GM19463 (cell line): ENCODE data around the gene RALA.
"Not testable (repeated sequence)": the region's sequence is repeated elsewhere in the genome, so short reads cannot be mapped to it uniquely, and the experiment has no call there.

Experiments used
- ATAC-seq: cut with Tn5 transposase; IDR thresholded peaks from one replicate; pipeline ENCODE4 v1.9.1; 2021; ENCODE audit warnings: mild to moderate bottlenecking, moderate library complexity; ENCODE audit not compliant: unreplicated experiment

RALA gene

DNA sequence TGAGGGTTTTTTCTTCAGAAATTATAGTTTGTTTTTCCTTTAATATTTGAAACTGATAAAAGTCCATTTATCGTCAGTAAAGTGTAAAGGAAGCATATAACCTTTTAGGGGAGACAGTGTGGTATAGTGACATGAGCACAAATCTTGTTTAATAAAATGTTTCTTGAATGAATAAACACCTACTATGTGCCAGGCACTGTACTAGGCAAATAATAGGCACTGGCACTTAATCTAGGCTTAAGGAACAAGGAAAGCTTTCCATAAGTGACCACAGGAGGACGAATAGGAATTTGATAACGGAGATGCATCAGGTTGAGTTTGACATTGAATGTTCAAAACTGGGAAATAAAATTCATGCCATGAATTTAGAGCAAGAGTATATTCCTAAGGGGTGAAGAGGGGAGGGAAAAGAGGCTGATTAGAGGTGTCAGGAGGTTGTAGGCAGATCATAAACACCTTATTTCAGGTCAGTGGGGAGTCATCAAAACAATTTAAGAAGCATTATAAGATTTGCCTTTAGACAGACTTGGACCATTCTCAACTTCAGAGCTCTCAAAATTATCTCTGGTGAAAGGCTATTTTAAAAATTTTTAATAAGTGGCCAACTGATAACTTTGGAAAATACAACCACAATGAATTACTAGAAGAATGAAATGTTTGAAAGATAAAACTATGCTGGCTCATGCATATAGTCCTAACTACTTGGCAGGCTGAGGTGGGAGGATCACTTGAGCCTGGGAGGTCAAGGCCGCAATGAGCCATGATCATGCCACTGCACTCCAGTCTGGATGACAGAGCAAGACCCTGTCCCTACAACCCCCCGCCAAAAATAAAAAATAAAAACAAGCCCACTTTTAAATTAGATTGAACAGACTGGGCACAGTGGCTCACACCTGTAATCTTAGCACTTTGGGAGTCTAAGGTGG lies 22.4 kb downstream of the RALA start:
- ATAC-seq: no peak

DNA sequence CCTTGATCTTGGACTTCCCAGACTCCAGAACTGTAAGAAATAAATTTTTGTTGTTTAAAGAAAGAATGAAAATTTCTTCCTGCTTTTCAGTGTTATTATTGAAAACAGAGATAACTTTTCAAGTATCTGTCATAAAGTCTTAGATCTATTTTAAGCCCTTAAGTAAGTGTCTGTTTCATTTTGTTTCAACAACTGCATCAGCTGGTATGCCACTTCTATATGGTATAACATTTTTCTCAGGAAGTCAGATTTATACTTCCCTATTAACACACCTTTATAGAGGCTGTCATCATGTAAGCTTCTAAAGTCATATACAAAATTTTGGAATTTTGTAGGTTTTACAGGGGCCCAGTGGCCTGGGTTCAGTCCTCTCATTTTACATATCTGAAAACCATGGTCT lies 24.4 kb downstream of the RALA start:
- no peak for ATAC-seq

DNA sequence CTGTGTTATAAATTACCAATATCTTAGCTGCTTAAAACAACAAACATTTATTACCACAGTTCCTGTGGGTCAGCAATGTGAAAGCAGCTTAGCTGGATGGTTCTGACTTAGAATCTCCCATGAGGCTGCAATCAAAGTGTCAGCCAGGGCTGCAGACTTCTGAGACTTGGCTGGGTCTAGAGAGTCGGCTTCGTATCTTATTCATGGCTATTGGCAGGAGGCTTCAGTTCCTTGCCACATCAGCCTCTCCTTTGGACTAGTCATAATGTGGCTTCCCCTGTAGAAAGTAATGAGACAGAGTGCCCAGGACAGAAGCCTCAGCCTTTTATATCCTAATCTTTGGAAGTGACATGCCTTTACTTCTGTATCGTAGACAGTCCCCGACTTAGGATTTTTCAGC lies 27.3 kb downstream of the RALA start:
- ATAC-seq: no peak

DNA sequence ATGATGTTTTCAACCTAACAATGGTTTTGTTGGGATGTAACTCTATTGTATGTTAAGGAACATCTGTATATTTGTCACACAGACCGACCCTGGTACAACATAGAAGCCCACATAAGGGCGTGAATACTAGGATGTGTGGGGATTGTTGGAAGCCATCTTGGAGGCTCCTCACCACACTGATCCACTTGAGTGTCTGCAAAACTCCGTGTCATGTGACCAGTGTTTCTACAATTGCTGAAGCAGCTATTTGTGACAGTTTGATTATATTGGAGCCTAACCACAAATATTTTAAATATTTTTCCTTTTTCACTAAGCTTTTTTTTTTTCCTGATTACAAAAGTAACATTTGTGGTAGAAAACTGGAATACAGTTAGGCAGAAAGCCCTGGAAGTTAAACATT lies 27.9 kb downstream of the RALA start:
- no peak for ATAC-seq

DNA sequence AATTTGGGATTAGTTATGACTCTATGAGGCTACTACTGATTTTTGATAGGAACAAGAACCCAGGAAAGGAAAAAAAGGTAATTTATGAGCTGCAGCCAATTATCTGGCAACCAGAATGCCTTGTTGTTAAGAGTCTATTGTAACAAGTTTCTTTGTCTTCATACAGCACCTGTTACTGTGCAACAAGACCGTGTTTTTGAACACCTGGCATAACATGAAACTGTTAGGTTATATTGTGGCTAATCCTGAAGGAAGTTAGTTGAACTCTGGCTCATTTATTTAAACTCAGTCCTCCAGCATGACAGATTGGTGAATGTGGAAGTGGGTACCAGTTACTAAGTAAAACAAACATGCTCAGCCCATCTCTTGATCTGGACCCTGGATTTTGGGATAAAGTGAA lies 33.0 kb downstream of the RALA start:
- no peak for ATAC-seq

DNA sequence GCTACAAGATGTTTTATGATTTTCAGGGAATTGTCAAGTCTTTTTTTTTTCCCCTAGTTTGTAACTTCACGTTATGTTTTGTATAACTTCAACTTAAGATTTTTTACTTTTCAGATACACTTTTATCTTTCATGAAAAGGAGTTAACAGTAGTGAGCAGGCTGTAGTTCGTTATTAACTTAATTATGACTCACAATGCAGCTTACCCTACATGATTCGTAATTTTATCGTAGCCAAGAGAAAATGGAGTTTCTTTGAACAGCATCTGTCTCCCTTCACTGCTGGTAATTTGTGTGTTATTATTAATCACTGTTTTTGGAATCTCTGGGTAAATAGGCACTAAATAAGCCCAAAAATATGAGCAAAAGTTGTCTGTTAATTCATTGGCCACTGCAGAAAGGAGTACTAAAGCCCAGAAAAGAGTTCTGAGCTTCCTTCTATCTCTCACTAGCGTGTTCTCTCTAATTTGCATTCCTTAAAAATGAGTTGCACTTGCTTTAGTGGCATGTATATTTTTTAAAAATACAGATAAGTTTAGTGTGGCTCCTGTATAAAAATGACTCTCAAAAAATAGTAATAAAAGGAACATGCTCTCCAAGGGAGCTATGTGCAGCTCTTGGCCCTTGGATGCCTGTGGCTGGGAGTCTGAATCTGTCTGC lies 36.1 kb downstream of the RALA start:
- ATAC-seq: no peak

DNA sequence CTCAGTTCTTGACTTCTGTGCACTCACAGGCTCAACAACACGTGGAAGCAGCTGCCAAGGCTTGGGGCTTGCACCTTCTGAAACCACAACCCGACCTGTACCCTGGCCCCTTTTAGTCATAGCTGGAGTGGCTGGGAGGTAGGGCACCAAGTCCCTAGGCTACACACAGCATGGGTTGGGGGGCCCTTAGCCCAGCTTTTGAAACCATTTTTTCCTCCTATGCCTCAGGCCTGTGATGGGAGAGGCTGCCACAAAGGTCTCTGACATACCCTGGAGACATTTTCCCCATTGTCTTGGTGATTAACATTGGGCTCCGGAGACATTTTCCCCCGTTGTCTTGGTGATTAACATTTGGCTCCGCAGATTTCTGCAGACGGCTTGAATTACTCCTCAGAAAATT lies 38.6 kb downstream of the RALA start:
- no peak for ATAC-seq

DNA sequence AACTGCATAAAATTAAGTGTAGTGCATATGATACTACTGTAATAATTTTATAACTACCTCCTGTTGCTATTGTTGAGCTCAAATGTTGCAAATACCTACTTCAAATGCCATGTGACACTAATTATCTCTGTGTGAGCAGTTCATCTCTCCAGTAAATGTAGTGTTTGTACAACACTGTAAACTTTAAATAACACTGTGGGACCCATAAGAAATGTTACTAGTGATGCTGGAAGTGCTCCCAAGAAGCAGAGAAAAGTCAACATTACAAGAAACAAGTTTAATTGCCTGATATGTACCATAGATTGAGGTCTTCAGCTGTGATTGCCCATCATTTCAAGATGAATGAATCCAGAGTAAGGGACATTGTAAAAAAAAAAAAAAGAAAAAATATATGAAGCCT lies 39.9 kb downstream of the RALA start:
- no peak for ATAC-seq

DNA sequence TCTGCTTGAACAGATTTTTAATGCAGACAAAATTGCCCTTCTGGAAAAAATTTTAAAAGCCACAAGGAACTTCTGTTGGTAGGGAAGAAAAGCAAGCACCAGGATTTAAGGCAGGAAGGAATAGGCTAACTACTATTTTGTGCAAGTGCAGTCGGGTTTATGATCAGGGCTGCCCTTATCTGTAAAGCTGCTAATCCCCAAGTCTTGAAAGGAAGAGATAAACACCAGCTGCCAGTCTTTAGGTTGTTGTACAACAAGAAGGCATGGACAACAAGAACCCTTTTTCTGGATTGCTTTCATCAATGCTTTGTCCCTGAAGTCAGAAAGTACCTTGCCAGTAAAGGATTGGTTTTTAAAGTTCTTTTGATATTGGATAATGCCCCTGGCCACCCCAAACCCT lies 40.7 kb downstream of the RALA start:
- no peak for ATAC-seq

DNA sequence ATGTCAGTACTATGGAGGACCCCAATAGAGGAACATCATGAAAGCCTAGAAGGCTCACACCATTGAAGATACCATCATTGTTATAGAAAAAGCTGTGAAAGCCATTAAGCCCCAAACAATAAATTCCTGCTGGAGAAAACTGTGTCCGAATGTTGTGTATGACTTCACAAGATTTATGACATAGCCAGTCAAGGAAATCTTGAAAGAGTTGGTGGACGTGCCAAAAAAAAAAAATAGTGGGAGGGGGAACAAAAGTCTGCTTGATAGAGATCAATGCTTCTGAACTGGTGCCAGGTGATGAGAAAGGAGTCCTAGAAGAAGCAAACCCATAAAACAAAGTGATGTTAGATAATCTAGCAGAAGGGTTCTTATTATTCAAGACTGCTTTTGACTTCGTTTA lies 41.2 kb downstream of the RALA start:
- no peak for ATAC-seq

DNA sequence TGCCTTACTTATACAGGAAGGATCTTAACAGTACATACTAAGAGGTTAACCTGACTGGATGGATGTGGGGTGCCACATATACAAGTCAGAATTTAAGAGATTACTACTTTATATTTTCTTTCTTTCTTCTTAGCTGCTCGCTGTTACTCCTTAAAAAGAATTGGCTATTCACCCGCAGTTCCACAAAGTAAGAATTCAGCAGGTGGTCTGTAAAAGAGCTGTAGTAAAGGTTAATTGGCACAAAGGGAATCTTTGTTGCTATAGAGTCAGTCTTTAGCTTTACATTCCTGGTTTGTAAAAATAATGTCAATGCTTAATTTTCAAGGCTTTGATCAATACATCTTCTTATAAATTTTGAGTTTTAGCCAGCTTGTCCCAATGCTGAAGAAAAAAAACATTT lies 43.2 kb downstream of the RALA start:
- no peak for ATAC-seq

DNA sequence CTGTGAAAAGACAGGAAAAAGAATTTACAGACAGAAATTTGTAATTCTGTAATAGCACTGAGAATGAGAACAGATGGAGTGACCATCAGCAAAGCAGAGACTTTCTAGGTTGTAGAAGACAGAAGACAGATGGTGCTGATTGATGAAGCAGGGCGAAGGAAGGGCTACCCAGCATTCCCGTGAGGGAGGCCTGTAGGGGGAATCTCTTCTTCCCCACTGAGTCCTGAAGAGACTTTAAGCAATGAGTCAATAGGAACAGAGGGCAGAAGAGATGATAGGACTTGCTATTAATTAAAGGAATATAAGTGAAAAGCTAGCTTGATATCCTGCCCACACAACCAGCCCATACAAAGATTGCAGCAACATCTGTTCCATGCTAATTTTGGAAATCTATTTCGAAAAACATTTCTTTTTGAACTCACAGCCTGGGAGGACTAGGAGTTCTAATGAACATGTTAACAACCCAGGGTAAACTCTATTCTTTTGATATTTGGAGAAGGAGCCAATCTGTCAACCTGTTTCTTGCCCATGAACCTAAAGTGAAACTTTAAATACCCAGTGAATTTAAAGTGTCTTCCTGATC lies 44.1 kb downstream of the RALA start:
- ATAC-seq: no peak

DNA sequence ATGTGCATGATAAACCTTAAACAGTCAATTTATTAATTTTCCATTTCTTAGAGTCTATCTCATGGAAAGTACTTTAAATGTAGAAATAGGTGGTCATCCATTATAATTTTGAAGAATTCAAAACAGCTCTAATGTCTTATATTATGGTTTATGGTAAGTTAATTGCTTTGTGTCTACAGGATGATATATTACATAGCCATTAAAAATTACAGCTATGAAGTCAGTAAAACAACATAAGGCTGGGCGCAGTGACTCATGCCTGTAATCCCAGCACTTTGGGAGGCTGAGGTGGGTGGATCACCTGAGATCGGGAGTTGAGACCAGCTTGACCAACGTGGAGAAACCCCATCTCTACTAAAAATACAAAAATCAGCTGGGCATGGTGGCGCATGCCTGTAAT lies 44.9 kb downstream of the RALA start:
- not testable (repeated sequence) for ATAC-seq

DNA sequence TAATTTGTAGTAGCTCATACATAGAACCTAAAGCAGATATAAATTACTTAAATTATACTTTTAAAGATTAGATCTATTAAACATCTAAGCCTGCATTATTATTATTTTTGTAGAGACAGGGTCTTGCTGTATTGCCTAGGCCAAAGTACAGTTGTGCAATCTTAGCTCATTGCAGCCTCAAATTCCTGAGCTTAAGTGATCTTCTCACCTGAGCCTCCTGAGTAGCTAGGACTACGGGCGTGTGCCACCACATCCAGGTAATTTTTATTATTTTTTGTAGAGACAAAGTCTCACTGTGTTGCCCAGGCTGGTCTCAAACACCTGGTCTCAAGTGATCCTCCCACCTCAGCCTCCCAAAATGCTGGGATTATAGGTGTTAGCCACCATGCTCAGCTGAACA lies 46.7 kb downstream of the RALA start:
- ATAC-seq: no peak

DNA sequence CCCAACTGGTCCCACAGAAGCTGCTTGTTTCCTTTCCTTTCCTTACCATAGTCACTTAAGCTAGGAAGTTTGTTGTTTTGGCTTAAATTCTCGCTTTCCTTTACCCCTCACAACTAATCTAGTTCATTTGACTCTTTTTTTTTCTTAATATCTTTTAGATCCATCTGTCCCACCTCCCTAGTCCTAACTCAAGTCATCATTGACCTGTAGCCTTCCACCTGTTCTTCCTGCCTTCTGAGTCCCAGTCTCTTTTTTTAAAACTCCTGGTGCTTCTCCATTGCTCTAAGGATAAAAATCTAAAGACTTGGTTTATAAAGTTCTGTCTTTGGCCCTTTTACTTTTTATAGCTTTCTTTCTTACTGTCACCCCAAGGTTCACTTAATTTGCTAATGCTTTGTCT lies 47.6 kb downstream of the RALA start:
- ATAC-seq: no peak

DNA sequence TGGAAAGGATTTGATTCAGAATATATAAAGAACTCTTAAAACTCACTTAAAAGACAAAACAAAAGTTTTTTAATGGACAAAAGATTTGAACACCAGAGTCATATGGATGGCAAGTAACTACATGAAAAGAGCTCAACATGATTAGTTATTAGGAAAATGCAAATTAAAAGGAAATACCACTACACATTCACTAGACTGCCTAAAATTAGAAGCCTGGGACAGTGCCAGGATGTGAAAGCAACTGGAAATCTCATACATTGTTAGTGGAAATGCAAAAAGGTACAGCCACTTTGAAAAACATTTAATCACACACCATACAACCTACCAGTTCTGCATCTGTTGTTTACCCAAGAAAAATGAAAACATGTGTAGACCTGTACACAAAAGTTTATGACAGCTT lies 48.8 kb downstream of the RALA start:
- ATAC-seq: no peak

DNA sequence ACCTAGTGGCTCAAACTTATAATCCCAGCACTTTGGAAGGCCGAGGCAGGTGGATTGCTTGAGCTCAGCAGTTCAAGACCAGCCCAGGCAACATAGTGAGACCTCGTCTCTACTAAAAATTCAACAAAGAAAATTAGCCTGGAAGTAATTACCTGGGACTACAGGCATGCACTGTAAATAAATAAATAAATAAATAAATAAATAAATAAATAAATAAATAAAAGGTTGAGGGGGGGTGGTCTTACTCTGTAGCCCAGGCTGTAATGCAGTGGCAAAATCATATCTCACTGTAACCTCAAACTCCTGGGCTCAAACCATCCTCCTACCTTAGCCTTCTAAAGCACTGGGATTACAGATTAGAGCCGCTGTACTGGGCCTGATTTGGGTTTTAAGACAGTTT lies 50.5 kb downstream of the RALA start:
- no peak for ATAC-seq

DNA sequence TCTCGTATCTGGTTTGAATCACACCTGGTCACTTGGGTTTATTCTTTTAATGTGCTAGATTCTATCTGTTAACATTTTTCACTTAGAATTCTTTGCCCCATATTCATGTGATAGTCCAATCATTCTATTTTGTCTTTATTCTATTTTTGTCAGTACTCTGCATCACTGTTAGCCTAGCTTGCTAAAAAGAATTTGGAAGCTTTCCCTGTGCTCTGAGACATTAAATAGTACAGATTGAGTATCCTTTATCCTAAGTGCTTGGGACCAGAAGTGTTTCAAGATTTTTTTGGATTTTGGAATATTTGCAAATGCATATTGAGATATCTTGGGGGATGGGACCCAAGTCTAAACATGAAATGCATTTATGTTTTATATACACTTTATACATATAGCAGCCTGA lies 51.0 kb downstream of the RALA start:
- no peak for ATAC-seq

DNA sequence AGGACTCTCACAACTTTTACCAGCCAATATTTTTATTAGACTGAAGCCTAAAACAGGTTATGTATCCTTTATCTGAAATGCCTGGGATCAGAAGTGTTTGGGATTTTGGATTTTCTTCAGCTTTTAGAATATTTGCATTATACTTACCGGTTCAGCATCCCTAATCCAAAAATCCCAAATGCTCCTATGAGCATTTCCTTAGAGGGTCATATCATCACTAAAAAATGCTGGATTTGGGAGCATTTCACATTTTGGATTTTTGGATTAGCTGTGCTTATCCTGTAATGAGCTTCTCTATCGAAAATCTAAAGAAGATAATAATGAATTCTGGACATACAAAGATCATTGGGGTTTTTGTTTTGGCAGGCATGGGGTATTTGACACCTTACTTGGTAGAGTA lies 53.0 kb downstream of the RALA start:
- no peak for ATAC-seq

DNA sequence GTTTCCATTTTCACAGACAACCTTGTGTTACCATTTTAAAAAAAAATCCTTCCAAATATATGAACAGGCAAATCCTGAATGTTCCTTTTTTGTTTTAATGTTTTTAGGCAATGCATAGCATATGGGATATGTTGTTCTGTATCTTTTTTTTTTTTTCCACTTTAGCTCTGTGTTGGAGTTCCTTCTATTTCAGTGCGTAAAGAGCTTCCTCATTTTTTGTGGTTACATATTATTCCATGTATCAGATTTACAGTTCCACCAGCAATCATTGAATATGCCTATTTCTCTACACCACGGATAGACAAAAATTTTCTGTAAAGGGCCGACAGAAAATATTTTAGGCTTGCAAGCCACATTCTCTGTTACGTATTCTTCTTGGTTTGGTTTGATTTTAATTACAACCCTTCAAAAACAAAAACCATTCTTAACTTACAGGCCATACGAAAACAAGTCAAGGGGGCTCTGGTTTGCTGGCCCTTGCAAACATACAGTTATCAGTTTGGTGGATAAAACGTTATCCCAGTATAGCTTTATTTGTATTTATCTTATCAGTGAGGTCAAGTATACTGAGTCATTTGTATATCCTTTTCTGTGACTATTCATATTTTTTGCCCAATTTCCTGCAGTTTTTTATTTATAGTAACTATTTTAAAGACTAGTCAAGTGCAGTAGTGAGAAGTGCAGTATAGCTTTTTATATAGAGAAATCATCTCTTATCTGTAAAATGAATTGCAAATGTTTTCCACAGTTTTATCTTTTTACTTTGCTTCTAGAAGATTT lies 55.7 kb downstream of the RALA start:
- no peak for ATAC-seq

DNA sequence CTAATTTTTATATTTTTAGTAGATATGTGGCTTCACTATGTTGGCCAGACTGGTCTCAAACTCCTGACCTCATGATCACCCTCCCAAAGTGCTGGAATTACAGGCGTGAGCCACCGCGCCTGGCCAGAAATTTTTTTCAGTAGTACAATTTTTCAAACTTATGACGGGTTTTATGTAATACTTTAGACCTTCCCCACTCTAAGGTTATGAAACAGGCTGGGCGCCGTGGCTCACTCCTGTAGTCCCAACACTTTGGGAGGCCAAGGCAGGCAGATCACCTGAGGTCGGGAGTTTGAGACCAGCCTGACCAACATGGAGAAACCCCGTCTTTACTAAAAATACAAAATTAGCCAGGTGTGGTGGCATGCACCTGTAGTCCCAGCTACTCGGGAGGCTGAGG lies 56.5 kb downstream of the RALA start:
- ATAC-seq: not testable (repeated sequence)
